Measurements from ENCODE around the gene EFNB2.

Gene EFNB2

GRCh38 chr13:106481919-106482318, 53.5 kb downstream of the EFNB2 start:
- no peak for DNase-seq (ENCODE audit: low spot score)

- DNase-seq (ENCODE audit: low spot score), result no peak
Measured at GRCh38 chr13:106480351-106480910, 55.0 kb downstream of the EFNB2 start.

GRCh38 chr13:106479929-106480328, 55.5 kb downstream of the EFNB2 start:
- DNase-seq (ENCODE audit: low spot score), result no peak

GRCh38 chr13:106478116-106478515, 57.3 kb downstream of the EFNB2 start:
- DNase-seq (ENCODE audit: low spot score), result no peak

- no peak for DNase-seq (ENCODE audit: low spot score)
Measured at GRCh38 chr13:106477303-106477702, 58.2 kb downstream of the EFNB2 start.

- no peak for DNase-seq (ENCODE audit: low spot score)
Measured at GRCh38 chr13:106475852-106476251, 59.6 kb downstream of the EFNB2 start.

- DNase-seq (ENCODE audit: low spot score), result no peak
Measured at GRCh38 chr13:106474912-106475311, 60.5 kb downstream of the EFNB2 start.

- no peak for DNase-seq (ENCODE audit: low spot score)
Measured at GRCh38 chr13:106473154-106473553, 62.3 kb downstream of the EFNB2 start.

- no peak for DNase-seq (ENCODE audit: low spot score)
Measured at GRCh38 chr13:106472621-106473020, 62.8 kb downstream of the EFNB2 start.

GRCh38 chr13:106471957-106472543, 63.4 kb downstream of the EFNB2 start:
- no peak for DNase-seq (ENCODE audit: low spot score)

- no peak for DNase-seq (ENCODE audit: low spot score)
Measured at GRCh38 chr13:106470576-106470975, 64.9 kb downstream of the EFNB2 start.

GRCh38 chr13:106468744-106469590, 66.5 kb downstream of the EFNB2 start:
- no peak for DNase-seq (ENCODE audit: low spot score)

- no peak for DNase-seq (ENCODE audit: low spot score)
Measured at GRCh38 chr13:106468207-106468606, 67.3 kb downstream of the EFNB2 start.

- DNase-seq (ENCODE audit: low spot score), result no peak
Measured at GRCh38 chr13:106467427-106468122, 67.9 kb downstream of the EFNB2 start.

- DNase-seq (ENCODE audit: low spot score), result no peak
Measured at GRCh38 chr13:106466691-106467426, 68.6 kb downstream of the EFNB2 start.

GRCh38 chr13:106464076-106464475, 71.4 kb downstream of the EFNB2 start:
- DNase-seq (ENCODE audit: low spot score), result no peak

GRCh38 chr13:106462710-106463109, 72.8 kb downstream of the EFNB2 start:
- DNase-seq (ENCODE audit: low spot score), result no peak

GRCh38 chr13:106455777-106456176, 79.7 kb downstream of the EFNB2 start:
- no peak for DNase-seq (ENCODE audit: low spot score)

- no peak for DNase-seq (ENCODE audit: low spot score)
Measured at GRCh38 chr13:106455190-106455589, 80.3 kb downstream of the EFNB2 start.

- no peak for DNase-seq (ENCODE audit: low spot score)
Measured at GRCh38 chr13:106453101-106453500, 82.4 kb downstream of the EFNB2 start.

- no peak for DNase-seq (ENCODE audit: low spot score)
Measured at GRCh38 chr13:106450991-106451390, 84.5 kb downstream of the EFNB2 start.

- DNase-seq (ENCODE audit: low spot score), result no peak
Measured at GRCh38 chr13:106449096-106449495, 86.4 kb downstream of the EFNB2 start.

All from CD4-positive, alpha-beta T cell treated with Interleukin-2 at 100 ng/mL for 4 hours (primary cell).